ENCODE measurements around the gene CLDN1.

Gene CLDN1

DNA sequence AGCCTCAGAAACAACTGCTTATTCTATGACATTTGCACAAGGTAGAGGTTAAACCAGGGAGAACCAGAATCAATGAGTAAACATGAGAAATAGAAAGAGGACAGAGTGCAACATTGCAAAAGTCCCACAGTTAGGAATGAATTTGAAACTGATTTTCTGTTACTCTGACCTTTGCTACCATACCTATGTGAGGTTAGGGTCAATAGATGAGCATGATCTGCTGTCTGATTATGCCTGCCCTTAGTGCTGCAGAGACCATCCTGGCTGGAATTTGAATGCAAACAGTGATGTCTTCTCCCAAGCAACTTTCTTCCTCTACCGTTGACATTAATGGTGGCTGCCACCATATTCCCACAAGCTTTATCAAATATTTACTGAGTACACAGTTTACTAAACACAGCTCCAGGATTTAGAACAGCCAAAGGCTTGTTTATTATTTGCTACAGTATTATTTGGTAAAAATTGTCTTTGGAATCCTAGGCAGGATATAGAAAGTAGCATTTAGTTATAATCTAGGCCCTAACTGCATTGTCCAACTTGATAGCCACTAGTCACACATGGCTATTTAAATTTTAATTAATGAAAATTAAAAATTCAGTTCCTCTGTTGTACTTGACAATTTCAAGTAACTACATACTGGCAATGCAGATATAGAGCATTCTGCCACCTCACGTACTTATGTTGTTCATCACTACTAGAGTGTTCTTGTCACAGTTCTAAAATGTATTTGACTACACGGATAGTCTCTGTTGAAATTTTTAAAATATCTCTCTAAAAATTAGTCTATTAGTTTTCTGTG is 8.9 kb upstream of the CLDN1 start:
- DNase-seq: no peak

DNA sequence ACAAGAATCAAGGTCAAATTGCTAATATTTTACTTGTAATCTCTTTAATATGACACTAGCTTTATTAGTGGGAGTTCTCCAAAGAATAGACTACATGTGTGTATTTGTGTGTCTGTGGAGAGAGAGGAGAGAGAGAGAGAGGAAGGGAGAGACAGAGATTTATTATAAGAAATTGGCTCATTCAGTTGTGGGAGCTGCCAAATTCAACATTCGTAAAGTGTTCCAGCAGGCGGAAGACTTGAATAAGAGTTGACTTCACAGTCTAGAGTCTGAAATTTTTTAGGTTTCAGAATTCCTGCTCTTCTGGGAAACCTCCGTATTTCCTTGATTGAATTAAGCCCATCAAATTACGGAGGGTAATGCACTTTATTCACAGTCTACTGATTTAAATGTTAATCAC is 4.7 kb upstream of the CLDN1 start:
- DNase-seq: no peak

DNA sequence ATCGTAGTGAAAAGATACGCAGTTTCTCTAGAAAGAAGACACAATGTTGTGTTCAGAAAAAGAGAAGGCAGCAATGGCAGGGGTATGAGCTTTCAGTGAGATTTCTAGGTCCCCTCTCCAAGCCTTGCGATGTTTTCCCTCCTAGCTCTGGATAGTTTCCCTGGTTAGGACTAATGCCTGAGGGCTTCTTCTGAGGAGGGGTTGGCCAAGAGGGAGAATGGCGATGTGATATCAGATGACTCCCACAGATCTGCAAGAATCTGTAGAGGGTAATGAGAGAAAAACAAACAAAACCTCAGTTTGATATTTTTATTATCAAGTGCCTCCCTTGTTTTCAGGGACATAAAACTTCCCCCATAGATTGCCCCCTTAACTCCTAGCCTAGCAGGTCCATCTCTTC is 4.1 kb upstream of the CLDN1 start:
- no peak for DNase-seq

DNA sequence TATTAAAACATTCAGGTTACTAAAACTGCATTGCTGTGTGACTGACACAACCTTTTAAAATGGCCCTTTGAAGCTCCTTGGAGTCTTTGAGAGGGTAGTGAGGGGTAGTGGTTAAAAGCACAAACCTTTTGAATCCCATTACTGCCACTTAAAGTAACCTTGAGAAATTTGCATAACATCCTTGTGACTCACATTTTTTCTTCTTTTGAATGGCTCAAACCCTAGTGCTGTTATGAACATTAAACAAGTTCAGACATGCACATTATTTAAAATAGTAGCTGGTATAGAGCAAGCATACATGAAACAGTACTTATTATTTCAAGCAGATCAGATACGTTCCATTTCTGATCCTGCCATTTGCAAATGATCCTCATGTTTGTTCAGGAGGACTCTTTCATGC is 3.7 kb upstream of the CLDN1 start:
- DNase-seq: no peak

DNA sequence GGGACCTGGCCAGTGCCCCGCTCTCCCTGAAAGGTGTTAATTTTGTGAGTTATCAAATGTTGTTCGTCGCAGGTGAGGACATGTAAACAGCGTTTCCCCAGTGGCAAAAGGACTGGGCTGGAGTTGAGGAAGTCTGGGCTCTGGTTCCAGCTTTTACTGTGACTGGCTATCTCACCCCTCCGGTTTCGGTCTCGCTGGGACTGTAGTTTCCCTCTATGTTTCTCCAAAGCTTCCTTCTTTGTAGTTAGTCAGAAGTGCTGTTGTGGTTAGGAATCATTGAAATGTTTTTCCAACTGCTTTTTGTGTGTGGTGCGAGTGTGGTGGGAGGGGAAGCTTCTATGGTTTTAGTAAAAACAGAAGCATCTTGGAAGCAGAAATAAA is 990 bp upstream of the CLDN1 start:
- DNase-seq: no peak

DNA sequence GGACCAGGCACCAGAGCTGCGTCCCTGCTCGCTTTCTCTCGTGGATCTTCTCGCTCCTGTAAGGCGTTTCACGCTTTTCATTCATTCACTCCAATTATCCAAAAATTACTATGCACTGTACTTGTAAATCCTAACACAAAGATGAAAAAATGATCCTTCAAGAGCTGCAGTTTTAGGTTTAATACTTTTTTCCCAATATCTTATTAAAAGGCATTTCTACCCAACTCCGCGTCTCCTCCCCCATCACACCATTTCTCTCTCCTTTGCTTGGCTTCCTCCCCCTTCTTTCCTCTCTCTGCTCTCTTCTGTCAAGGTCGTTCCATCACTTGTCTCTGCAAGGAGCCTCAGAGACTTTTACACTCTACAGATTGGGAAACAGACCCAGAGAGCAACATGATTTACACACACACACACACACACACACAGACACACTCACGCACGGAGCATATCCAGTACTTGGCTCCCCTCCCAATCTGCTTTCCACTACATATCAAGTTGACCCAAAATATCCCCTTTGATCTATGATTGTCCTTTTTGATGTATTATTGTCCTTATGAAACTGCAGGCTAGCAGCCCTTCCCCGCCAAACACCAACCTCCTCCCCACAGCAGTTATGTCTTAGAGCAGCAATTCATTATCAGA is 479 bp upstream of the CLDN1 start:
- no peak for DNase-seq

DNA sequence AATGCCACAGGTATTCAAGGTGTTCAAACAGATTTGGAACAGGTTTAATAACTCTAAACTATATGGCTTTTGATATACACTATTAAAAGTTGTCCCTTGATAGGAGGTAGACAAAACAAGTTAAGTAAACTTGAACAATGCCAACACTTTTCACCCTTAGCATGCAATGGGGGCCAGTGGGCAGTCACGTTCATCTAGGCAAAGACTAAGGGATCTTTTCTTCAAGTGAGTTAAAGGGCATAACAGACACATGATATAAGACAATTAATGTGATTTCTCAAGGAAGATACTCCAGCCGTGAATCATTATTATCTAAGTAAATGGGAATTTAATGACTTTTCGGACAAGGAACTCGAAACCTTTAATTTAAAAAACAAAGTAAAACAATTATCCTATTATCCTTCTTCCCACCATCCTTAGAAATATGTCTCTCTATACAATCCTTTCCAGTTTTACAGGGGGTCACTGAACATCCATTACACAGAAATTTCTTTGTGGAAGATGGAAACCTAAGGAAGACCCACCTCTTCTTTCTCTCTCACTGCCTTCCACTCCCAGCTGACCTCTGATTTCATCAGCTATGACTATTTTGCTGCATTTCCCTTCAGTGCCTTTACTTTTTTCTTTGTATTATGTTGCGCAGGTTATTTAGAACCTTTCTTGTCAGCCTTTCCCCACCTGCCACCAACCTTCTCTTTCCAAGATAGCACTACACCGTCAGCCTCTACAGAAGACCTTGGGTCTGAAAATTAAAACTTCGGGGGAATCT is 1.5 kb downstream of the CLDN1 start:
- no peak for DNase-seq

DNA sequence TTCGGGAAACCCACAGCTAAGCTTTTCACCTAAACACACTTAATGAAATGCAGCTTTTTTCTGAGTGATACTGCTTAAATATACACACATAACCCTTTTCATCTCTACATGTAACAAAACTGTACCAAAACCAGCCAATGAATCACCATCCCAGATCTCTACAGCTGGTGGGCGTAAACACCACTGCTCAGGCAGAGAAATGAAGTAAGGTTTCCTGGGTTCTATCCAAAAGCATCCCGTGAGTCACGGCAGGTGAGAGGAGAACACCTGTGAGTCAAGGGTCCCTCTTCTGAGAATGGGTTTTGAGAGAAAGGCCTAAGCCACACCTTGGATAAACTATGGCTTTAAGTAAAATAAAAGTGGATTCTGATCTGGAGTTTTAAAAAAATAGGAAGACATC is 2.6 kb downstream of the CLDN1 start:
- DNase-seq: peak; percentile 46 to 56

DNA sequence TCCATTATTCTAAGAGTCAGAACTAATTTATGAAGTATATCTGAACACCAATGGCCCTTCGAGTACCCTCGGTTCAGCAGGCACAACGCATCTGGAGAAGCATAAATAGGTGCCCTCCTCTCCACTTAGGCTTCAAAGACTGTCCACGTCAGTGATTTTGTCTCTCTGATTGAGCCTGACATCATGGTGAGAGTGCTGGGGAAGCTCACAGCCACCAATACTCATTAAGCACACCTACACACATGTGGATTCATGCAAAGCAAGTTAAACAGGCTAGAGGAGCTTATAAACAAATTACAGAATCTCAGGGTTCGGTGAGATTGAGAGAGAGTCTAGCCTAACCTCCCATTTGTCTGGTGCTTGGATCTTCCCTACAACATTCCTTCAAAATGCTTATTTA is 3.6 kb downstream of the CLDN1 start:
- no peak for DNase-seq

DNA sequence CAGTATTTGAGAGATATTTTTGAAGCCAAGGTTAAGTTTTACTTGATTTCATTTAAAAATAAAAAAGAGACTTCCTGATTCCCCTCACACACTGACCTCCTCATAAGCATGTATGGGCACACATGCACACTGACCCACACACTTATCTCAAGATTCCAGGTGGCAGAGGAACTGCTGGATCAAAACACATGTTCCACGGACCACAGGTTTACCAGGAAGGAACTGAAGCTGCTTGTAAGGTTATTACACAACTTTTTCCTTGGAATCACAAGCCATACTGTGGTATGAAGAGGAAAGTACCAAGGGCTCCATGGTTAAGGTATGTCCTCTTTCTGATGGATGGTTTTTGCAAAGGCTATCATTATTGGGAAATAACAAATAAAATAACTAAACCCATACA is 7.5 kb downstream of the CLDN1 start:
- no peak for DNase-seq

DNA sequence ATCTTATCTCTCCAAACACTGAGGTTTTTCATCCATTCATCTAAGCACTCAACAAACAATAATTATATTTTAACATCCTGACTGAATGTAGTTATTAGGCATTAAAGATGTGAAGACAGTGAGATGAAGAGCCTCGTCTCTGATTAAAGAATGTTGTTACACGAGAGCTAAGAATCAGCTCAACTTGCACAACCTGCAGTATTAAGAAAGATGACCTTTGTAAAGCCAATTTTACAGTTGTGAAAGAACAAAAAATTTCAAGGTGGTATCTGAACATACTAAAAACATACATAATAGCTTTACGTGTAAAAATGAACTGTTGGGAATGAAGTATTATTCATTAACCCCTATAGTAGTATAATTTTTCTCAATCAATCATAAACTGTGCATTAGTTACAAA is 12.8 kb downstream of the CLDN1 start:
- no peak for DNase-seq

DNA sequence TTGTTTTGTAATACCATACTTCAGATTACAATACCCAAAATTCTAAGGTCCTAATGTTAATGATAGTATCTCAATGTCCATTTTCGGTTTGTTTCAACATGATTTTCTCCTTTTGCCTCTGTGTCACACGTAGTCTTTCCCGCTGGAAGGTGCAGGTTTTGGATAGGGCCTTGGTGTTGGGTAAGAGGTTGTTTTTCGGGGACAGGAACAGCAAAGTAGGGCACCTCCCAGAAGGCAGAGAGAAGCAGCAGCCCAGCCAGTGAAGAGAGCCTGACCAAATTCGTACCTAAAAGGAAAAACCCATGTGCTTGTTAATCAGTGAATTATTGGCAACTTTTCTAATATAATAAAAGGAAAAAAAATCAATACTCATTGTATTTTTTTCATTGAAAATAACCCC is 14.1 kb downstream of the CLDN1 start:
- DNase-seq: no peak

DNA sequence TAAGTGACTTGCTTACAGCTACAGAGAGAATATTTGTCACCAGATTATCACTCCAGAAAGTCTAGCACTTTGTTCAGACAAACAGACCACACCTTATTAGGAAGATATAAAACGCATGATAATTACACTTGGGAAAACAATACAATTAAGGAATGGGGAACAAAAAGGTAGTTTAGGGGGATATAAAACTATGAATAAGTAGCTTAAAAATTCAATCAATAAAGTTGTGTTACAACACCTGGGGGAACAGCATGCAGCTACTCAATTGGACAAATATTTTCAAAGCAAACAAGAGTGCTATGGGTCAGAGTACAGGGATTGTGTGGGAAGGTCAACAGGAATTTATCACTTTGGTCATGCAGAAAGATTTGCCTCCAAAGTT is 15.1 kb downstream of the CLDN1 start:
- DNase-seq: no peak

DNA sequence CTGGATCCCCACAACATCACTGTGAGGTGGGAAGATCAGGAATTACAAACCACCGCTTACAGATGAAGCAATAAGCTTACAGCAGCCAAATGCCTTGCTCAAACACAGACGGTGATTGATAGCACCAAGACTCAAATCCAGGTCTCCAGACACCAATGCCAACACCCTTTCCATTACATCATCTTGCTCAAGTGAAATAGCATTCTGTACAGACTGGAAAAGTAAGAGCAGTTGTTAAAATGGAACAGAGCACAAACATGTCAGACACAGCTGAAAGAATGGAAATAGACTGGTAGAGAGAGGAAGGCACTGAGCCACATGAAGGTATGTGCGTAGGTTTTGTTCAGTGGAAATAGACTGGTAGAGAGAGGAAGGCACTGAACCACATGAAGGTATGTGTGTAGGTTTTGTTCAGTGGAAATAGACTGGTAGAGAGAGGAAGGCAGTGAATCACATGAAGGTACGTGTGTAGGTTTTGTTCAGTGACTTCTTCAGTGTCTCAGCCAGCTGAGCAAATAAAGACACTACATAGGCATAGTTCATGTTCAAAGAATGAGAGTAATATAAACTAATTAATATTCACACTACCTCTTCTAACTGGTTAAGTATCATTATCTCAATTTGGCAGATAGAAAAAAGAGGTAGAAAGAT is 15.6 kb downstream of the CLDN1 start:
- no peak for DNase-seq

DNA sequence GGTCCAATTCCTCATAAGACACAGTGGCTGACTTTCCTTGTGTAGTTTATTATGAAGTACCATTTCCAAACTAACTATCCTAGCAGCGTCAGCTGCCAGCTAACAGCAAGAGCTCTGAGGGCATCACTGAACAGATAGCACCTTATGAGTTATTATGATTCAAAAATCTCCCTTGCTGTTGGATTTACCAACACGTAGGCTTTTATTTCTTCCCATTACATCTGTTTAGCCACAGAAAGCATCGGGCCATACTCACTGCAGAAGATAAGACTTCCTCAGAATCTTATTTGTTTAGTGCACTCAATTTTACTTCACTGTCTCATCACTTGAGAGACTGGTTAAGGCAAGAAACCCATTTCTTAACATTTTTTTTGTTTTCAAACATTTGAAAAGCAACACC is 16.2 kb downstream of the CLDN1 start:
- no peak for DNase-seq

DNA sequence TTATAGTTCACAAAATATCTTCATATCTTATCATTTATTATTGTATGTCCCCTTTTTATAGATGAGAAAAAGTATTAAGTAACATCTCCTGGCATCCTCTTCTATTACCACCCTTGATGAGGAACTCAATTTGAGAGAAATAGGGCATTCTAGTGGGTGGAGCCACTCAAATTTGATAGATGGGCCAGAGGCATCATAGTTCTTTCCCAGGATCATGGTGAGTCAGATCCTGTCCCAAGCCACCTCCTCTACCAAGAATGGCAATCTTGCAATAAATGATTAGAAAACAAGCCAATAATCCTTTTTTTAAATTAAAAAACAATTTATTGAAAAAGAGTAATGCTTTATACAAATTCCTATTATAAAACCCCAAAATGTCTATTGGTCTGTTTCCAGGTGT is 16.8 kb downstream of the CLDN1 start:
- DNase-seq: no peak

DNA sequence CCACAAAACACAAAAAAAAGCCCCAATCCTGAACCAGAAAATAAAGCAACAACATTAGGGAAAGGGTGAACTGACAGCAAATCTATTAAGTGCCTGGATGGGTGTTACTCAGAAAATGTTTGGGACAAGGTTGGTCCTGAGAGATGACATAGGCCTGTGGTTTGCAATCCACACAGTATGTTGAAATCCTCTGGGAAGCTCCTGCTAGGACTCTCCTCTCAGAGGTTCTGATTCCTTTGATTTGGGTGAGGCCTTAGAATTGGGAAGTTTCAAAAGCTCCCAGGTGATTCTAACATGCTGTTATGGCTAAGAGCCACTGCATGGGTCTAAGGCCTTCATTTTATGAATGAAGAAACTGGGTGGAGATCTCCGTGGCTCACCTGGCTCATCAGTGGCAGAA is 18.4 kb downstream of the CLDN1 start:
- DNase-seq: no peak

DNA sequence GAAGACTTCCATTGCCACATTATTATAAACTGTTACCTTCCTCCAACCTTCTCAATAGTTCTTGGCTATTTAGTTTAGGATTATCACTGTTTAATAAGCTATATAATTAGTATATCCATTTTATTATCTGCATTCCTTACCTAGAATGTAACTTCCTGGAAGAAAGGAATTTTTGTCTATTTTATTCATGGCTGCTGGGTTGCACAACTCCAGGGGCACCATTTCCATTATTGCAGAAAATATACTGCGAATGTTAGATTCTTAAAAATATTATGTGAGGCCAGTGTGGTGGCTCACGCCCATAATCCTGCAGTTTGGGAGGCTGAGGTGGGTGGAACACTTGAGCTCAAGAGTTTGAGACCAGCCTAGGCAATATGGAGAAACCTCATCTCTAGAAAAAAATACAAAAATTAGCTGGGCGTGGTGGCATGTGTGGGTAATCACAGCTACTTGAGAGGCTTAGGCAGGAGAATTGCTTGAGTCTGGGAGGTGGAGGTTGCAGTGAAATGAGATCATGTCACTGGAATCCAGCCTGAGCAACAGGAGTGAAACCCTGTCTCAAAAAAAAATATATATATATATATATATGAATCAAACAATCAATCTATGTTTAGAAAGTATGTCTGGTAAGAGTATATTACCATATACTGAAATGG is 19.9 kb downstream of the CLDN1 start:
- DNase-seq: no peak

DNA sequence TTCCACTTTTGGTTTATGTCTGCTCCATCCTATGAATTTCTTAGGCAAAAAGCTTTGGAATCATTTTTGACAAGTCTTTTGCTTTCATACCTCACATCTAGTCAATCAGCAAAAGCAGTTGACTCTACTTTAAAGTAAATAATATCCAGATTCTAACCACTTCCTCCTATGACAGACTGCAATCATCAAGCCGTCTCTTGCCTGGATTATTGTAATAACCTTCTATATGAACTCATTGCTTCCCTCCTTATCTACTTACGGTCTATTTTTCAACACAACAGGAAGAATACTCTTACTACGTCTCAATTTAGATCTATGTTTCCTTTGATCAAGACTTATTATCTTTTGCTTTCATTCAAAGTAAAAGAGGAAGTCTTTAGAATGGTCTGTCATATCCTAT is 20.7 kb downstream of the CLDN1 start:
- no peak for DNase-seq

DNA sequence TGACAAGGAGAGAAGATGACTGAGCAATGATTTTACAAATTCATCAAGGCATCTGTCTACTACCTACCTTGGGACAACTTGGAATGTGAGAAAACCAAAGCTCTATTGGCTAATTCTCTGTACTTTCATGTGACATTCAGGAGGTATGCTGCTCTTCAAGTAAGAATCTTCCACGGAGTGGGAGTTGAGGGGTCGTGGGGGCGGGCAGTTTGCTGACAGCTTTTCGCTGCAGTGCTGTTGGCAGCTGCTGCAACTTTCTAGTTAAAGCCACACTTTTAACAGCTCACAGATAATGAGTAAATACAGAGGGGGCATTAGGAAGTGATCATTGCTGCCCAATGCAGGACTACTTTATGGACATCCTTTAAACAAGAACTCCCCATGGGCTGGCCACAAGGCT is 22.3 kb downstream of the CLDN1 start:
- DNase-seq: no peak

DNA sequence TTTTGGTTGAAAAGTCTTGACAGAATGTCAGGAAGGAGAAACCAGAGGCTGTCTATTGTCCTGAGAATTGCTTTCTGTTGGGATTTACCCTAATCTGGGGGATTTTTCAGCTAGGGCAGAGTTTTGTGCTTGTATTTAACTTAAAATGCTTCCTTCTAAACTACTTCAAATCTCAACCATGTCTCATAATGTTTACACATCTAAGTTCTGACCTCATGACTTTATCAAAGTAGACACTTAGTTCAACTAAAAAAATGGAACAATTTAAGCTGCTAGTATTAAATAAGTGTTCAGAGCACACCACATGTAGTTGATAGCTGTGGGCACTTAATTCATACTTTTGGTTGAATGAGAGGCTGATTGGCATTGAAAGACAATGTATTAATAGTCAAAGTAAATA is 28.2 kb downstream of the CLDN1 start:
- DNase-seq: no peak

DNA sequence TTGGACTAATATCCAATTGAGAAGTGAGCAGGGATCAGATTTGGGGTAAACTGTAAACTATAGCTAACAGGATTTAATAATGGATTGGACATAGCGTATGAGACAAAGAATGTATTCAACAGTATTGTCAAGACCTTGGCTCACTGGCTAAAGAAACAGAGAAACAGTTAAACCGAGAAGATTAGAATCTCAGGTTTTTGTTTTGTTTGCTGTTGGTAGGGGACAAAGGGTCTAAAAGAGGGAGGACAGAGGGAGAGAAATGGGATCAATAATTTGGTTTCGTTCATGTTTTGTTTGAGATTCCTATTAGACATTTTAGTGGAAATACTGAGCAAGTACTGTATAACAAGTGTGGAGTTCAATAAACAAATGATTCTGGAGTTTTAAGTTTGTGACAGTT is 28.6 kb downstream of the CLDN1 start:
- DNase-seq: no peak

DNA sequence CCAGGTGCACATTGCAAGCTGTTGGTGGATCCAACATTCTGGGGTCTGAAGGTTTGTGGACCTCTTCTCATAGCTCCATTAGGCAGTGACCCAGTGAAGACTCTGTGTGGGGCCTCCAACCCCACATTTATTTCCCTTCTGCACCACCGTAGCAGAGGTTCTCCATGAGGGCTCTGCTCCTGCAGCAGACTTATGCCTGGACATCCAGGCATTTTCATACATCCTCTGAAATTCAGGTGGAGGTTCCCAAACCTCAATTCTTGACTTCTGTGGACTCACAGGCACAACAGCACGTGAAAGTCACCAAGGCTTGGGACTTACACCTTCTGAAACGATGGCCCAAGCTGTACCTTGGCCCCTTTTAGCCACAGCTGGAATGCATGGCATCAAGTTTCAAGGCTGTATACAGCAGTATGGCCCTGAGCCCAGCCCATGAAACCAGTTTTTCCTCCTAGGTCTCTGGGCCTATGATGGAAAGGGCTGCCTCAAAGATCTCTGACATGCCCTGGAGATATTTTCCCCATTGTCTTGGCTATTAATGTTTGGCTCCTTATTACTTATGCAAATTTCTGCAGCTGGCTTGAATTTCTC is 30.2 kb downstream of the CLDN1 start:
- no peak for DNase-seq

Data from activated T-cell treated with anti-CD3 and anti-CD28 coated beads, Interleukin-2, amount 50 U/mL, for 48 hours (primary cell).